Fibroblast of villous mesenchyme (primary cell): Measurements from ENCODE around the gene CLSTN3. TPM values are rescaled to one million over a fixed set of nuclear protein-coding genes. Genes with fewer than 3 reads are reported as not detected.

Experiments used
- DNase-seq: peaks from one replicate; pipeline ENCODE4 v3.0.0-alpha.2; 2010; ENCODE audit warnings: low read depth
- H3K4me3 ChIP-seq: 2 replicates; pipeline ENCODE4 v1.5.1; 2011; ENCODE audit warnings: low read depth, mild to moderate bottlenecking, low read length
- total RNA-seq: library from RNA; depleted of rRNA; stranded (reverse); fragments of >200 nt; gene quantifications from 2 replicates; pipeline ENCODE4 v1.2.3, GENCODE V29; 2012
- TF ChIP-seq, protein P1 (sequence below): IDR thresholded peaks from 2 replicates; pipeline ENCODE4 v1.5.1; 2012; ENCODE audit warnings: low read depth, mild to moderate bottlenecking, low read length; ENCODE audit not compliant: insufficient read depth

The CLSTN3 gene
- total RNA-seq, 1 donor: 19.0 TPM

DNA sequence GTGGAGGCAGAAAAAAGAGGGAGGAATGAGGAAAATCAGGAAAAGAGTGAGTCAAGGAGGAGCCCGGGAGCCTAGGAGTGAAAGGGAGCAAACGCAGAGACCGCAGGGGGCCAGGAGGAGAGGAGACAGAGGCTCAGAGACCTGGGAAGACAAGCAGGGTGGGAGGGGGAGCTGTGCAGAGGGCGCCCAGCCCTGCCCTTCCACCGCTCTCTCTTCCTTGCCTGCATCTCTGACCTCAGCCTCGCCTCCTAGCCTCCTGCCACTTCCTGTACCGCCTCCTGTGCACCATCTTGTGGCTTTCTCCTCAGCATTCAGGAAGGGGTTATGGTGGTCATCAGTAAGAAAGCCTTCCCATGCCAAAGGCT, 1.3 kb downstream of the CLSTN3 start:
- TF ChIP-seq, protein P1, sequence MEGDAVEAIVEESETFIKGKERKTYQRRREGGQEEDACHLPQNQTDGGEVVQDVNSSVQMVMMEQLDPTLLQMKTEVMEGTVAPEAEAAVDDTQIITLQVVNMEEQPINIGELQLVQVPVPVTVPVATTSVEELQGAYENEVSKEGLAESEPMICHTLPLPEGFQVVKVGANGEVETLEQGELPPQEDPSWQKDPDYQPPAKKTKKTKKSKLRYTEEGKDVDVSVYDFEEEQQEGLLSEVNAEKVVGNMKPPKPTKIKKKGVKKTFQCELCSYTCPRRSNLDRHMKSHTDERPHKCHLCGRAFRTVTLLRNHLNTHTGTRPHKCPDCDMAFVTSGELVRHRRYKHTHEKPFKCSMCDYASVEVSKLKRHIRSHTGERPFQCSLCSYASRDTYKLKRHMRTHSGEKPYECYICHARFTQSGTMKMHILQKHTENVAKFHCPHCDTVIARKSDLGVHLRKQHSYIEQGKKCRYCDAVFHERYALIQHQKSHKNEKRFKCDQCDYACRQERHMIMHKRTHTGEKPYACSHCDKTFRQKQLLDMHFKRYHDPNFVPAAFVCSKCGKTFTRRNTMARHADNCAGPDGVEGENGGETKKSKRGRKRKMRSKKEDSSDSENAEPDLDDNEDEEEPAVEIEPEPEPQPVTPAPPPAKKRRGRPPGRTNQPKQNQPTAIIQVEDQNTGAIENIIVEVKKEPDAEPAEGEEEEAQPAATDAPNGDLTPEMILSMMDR: no peak
- no peak for DNase-seq
- H3K4me3 ChIP-seq: peak overlapping the region; percentile 74

DNA sequence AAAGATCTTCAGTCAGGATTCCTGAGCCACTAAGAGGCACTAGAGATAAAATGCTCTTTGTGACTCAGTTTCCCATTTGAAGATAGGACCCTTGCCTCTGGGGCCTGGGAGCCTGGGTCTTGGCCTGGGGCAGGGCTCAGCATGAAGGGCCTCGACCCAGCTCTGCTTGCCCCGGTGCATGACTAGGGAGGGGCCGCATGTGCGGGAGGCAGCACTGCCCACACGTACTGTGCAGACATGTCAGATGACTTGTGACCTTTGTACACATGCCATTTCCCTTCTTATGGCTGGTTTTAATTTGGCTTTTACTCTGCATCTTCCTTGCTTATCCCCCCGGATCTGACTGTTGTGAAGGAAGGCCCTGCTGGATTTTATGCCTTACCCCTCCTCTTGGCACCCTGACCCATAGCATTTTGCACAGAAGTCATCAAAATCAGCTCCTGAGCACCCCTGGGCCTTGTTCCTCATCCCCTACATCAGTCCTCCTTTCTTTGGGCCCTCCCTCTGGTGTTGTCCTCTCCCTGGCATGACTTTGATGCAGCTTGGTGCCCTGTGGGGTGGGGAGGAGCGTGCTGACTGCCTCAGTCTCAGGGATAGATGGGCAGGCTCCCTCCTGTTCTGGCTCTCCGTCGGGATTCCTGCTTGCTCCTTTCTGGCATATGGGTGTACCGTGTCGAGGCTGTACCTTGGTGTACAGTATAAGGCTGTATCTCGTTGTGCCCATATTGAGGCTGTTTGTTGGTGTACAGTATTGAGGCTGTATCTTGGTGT, 4.4 kb downstream of the CLSTN3 start:
- TF ChIP-seq, protein P1: no peak
- DNase-seq: no peak
- no peak overlapping the region for H3K4me3 ChIP-seq

DNA sequence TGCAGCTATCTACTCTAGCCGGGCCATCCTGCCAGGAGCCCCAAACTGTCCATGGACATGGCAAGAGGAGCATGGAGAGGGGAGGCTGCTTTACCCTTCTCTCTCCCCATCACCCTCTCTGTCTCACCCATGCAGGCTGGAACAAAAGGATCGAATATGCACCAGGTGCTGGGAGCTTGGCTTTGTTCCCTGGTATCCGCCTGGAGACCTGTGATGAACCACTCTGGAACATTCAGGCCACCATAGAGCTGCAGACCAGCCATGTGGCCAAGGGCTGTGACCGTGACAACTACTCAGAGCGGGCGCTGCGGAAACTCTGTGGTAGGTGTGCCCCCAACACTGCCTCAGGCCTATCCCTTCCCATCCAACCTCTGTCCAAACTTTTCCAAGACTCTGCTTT, 5.9 kb downstream of the CLSTN3 start:
- no peak for DNase-seq
- H3K4me3 ChIP-seq: no peak overlapping the region
- TF ChIP-seq, protein P1: no peak

DNA sequence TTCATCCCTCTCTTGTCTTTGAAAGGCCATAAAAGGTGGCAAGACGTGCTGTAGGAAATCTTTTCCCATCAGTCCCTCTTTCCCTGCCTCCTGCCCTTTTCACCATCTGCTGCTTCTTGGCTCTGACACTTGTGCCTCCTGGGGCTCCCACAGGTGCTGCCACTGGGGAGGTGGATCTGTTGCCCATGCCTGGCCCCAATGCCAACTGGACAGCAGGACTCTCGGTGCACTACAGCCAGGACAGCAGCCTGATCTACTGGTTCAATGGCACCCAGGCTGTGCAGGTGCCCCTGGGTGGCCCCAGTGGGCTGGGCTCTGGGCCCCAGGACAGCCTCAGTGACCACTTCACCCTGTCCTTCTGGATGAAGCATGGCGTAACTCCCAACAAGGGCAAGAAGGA, 6.5 kb downstream of the CLSTN3 start:
- H3K4me3 ChIP-seq: no peak overlapping the region
- no peak for DNase-seq
- TF ChIP-seq, protein P1: no peak

DNA sequence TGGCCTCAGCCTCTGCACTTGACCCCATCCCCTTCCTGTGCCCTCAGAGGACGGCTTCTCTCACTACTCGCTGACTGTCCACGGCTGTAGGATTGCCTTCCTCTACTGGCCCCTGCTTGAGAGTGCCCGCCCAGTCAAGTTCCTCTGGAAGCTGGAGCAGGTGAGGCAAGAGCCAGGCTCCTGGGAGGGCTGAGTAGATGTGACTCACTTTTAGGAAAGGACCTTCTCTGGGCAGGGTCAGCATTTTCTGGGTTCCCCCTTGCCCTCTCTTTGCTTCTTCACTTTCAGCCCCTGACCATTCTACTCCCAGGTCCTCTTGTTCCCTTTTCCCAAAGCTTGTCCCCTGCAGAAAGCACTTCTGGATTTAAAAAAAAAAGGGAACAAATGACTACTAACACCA, 7.7 kb downstream of the CLSTN3 start:
- no peak for DNase-seq
- TF ChIP-seq, protein P1: no peak

DNA sequence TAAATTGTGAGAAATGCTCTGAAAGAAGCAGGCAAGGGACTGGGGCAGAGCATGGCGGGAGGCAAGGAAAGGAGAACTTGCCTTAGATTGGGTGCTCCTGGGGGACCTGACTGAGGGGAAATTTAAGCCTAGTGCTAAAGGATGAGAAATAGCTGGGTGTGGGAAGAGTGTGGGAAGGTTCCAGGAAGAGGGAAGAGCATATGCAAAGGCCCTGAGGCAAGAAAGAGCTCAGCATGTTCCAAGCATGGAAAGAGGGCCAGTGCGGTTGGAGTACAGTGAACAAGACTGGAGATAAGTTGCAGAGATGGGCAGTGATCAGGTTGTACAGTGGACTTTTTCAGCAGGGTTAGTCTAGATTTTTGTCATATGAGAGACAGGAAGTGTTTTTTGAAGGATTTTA, 9.0 kb downstream of the CLSTN3 start:
- TF ChIP-seq, protein P1: no peak
- DNase-seq: no peak
- no peak overlapping the region for H3K4me3 ChIP-seq

More for the DNA sequence above, 7.7 kb downstream of the CLSTN3 start:
- H3K4me3 ChIP-seq: no peak overlapping the region
